Epithelial cell of proximal tubule (primary cell): ENCODE data around the gene MINDY4. TPM values are rescaled to one million over a fixed set of nuclear protein-coding genes. Genes with fewer than 3 reads are reported as not detected.

Experiments used
- DNase-seq: peaks from one replicate; pipeline ENCODE4 v3.0.0-alpha.2; 2011; ENCODE audit warnings: low read depth
- H3K4me3 ChIP-seq: 2 replicates; pipeline ENCODE4 v1.5.1; 2011; ENCODE audit warnings: low read depth, mild to moderate bottlenecking, low read length
- CTCF ChIP-seq: conservative IDR thresholded peaks from 2 replicates; pipeline ENCODE4 v1.5.1; 2012; ENCODE audit warnings: low read depth, mild to moderate bottlenecking, low read length
- total RNA-seq: library from RNA; depleted of rRNA; stranded (reverse); fragments of >200 nt; gene quantifications from 2 replicates; pipeline ENCODE4 v1.2.3, GENCODE V29; 2015

The MINDY4 gene
- total RNA-seq, 1 donor from 2014 or later = 5.2 TPM

- no peak overlapping the region for H3K4me3 ChIP-seq
- no peak for DNase-seq
- TF ChIP-seq CTCF = no peak
Observed at GRCh38 chr7:30782690-30783089, 11.5 kb downstream of the MINDY4 start.

- H3K4me3 ChIP-seq = no peak overlapping the region
- no peak for TF ChIP-seq CTCF
- no peak for DNase-seq
Observed at GRCh38 chr7:30785786-30786185, 14.6 kb downstream of the MINDY4 start.

GRCh38 chr7:30787486-30787885 lies 16.3 kb downstream of the MINDY4 start:
- TF ChIP-seq CTCF = no peak
- no peak for DNase-seq
- no peak overlapping the region for H3K4me3 ChIP-seq

- no peak for DNase-seq
- H3K4me3 ChIP-seq = no peak overlapping the region
- TF ChIP-seq CTCF = no peak
Observed at GRCh38 chr7:30788640-30789333, 17.6 kb downstream of the MINDY4 start.

- DNase-seq = no peak
- H3K4me3 ChIP-seq = no peak overlapping the region
- no peak for TF ChIP-seq CTCF
Observed at GRCh38 chr7:30789334-30789711, 18.1 kb downstream of the MINDY4 start.

- no peak overlapping the region for H3K4me3 ChIP-seq
- no peak for TF ChIP-seq CTCF
- DNase-seq = no peak
Observed at GRCh38 chr7:30790356-30790755, 19.1 kb downstream of the MINDY4 start.

- no peak for DNase-seq
- no peak for TF ChIP-seq CTCF
- H3K4me3 ChIP-seq = no peak overlapping the region
Observed at GRCh38 chr7:30791114-30791513, 19.9 kb downstream of the MINDY4 start.
